Mesenchymal stem cell (in vitro differentiated cells and primary cell): ENCODE data around the gene ASB10.

ENCODE experiments used
- DNase-seq: peaks from one replicate; pipeline ENCODE4 v3.0.0-alpha.2; 2013
- H2AFZ ChIP-seq: one replicate; pipeline ENCODE4 v1.6.1; 2013; ENCODE audit warnings: low read depth, mild to moderate bottlenecking, control low read depth, inconsistent platforms, low read length, moderate library complexity
- H2AK5ac ChIP-seq: 2 replicates; pipeline ENCODE4 v1.6.1; 2013; ENCODE audit warnings: low read length, moderate library complexity, mild to moderate bottlenecking, inconsistent platforms; ENCODE audit not compliant: severe bottlenecking
- H2BK120ac ChIP-seq: one replicate; pipeline ENCODE4 v1.6.1; 2013; ENCODE audit warnings: low read depth, mild to moderate bottlenecking, inconsistent platforms, low read length, moderate library complexity
- H2BK12ac ChIP-seq, 2 experiments: one replicate each; pipeline ENCODE4 v1.6.1; 2013; ENCODE audit warnings: inconsistent platforms in 2 of 2, low read length in 2 of 2, mild to moderate bottlenecking in 2 of 2, moderate library complexity in 2 of 2, control low read depth in 1 of 2
- H2BK15ac ChIP-seq: one replicate; pipeline ENCODE4 v1.6.1; 2013; ENCODE audit warnings: mild to moderate bottlenecking, low read depth, inconsistent platforms; ENCODE audit not compliant: poor library complexity, severe bottlenecking
- H2BK5ac ChIP-seq: 2 replicates; pipeline ENCODE4 v1.6.1; 2013; ENCODE audit warnings: low read depth, mild to moderate bottlenecking, low read length, control low read depth, inconsistent platforms; ENCODE audit not compliant: poor library complexity, severe bottlenecking
- H3K14ac ChIP-seq, 2 experiments: one replicate each; pipeline ENCODE4 v1.6.1; 2013; ENCODE audit warnings: inconsistent platforms in 2 of 2, low read length in 2 of 2, control low read depth in 1 of 2, mild to moderate bottlenecking in 1 of 2, moderate library complexity in 1 of 2
- H3K18ac ChIP-seq, 2 experiments: one replicate each; pipeline ENCODE4 v1.6.1; 2013; ENCODE audit warnings: inconsistent platforms in 2 of 2, low read length in 2 of 2, control low read depth in 1 of 2, low read depth in 1 of 2, mild to moderate bottlenecking in 1 of 2
- H3K23ac ChIP-seq, 2 experiments: one replicate each; pipeline ENCODE4 v1.6.1; 2013; ENCODE audit warnings: inconsistent platforms in 2 of 2, low read length in 2 of 2, mild to moderate bottlenecking in 2 of 2, moderate library complexity in 2 of 2, control low read depth in 1 of 2
- H3K27ac ChIP-seq: 2 replicates; pipeline ENCODE4 v1.5.1; 2013; ENCODE audit warnings: mild to moderate bottlenecking, moderate library complexity, low read length, control low read depth, inconsistent platforms; ENCODE audit not compliant: poor library complexity, severe bottlenecking
- H3K27me3 ChIP-seq, 2 experiments: 2 replicates each; pipeline versions ENCODE4 v1.6.1 to v1.7.0; 2013; ENCODE audit warnings: low read length in 2 of 2, mild to moderate bottlenecking in 2 of 2, moderate library complexity in 2 of 2, control low read depth in 1 of 2, inconsistent platforms in 1 of 2; ENCODE audit not compliant: control insufficient read depth in 1 of 2, insufficient read depth in 1 of 2
- H3K36me3 ChIP-seq, 2 experiments: 2 replicates each; pipeline versions ENCODE4 v1.6.1 to v1.7.0; 2013; ENCODE audit warnings: low read length in 2 of 2, control low read depth in 1 of 2, inconsistent platforms in 1 of 2, low read depth in 1 of 2, mild to moderate bottlenecking in 1 of 2; ENCODE audit not compliant: insufficient read depth in 2 of 2, control insufficient read depth in 1 of 2
- H3K4ac ChIP-seq, 2 experiments: one replicate each; pipeline ENCODE4 v1.6.1; 2013; ENCODE audit warnings: inconsistent platforms in 2 of 2, low read length in 2 of 2, mild to moderate bottlenecking in 2 of 2, moderate library complexity in 2 of 2, control low read depth in 1 of 2, low read depth in 1 of 2
- H3K4me1 ChIP-seq: 2 replicates; pipeline ENCODE4 v1.6.1; 2013; ENCODE audit warnings: low read depth, low read length, control low read depth; ENCODE audit not compliant: control insufficient read depth, insufficient read depth
- H3K4me2 ChIP-seq: 2 replicates; pipeline ENCODE4 v1.6.1; 2013; ENCODE audit warnings: low read length, mild to moderate bottlenecking, inconsistent platforms; ENCODE audit not compliant: poor library complexity, severe bottlenecking
- H3K4me3 ChIP-seq, 2 experiments: 2 replicates each; pipeline versions ENCODE4 v1.5.1 to v1.7.0; 2013; ENCODE audit warnings: low read length in 2 of 2, mild to moderate bottlenecking in 2 of 2, control low read depth in 1 of 2, low read depth in 1 of 2; ENCODE audit not compliant: insufficient read depth in 1 of 2
- H3K79me1 ChIP-seq: replicated peaks from 2 replicates; pipeline ENCODE4 v1.6.1; 2013; ENCODE audit warnings: mild to moderate bottlenecking, control low read depth, low read length, inconsistent platforms; ENCODE audit not compliant: poor library complexity, severe bottlenecking
- H3K9ac ChIP-seq: 2 replicates; pipeline ENCODE4 v1.7.0; 2013; ENCODE audit warnings: mild to moderate bottlenecking, low read length, moderate library complexity
- H3K9me3 ChIP-seq: 2 replicates; pipeline ENCODE4 v1.7.0; 2013; ENCODE audit warnings: mild to moderate bottlenecking, low read length; ENCODE audit not compliant: control insufficient read depth
- H4K8ac ChIP-seq: one replicate; pipeline ENCODE4 v1.6.1; 2013; ENCODE audit warnings: inconsistent platforms, mild to moderate bottlenecking, low read length, moderate library complexity
- H4K91ac ChIP-seq: one replicate; pipeline ENCODE4 v1.6.1; 2013; ENCODE audit warnings: mild to moderate bottlenecking, low read length, inconsistent platforms
- WGBS: methylation state at CpG from one replicate; pipeline ENCODE4 v1.1.7; 2013; ENCODE audit warnings: mixed read lengths; 5-methylcytosine and 5-hydroxymethylcytosine counted together

The ASB10 gene

DNA sequence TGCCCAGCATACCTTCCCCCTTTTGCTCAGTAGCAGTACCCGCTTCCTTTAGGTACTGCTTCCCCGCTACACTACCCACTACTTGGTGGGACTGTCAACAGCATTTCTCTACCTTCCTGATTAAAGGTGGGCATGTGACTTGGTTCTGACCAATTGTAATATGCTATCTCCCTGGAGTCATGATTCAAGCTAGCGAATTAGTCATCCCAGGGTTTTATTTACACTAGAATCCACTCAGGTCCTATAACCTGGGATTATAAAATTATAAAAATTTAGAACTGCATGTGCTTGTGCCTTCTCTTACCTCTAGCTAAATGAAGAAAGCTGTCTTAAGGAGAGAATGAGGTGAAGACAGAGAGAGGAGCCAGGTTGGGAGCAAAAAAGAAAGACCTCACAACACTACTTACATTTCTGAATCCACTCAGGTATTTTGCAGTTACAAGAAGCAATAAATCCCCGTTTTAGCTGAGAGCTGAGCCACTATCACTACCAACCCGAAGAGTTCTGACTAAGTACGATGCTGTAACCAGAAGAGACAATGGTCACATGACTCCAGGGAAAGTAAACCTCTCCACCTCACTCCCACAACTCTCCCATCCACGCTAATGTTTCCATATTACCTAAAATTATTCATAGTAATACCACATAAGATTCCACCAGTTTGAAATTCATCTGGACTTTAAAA is 29.3 kb downstream of the ASB10 start:
- Histone ChIP-seq H3K27ac (no peak overlapping the region), H3K14ac (no peak overlapping the region), H3K27me3 (peaks cover 30 to 60% of the 10 kb centered on the region in 2 experiments), H2AK5ac (no peak overlapping the region), H3K4me2 (no peak overlapping the region), H3K18ac (no peak overlapping the region), H3K9me3 (no peaks in the 10 kb centered on the region), H3K9ac (no peak overlapping the region), H2BK12ac (no peak overlapping the region), H3K4me1 (no peaks in the 10 kb centered on the region), H3K23ac (no peak overlapping the region), H4K8ac (no peak overlapping the region), H3K4ac (no peak overlapping the region), H2BK120ac (no peak overlapping the region), H2AFZ (no peak overlapping the region), H3K4me3 (no peak overlapping the region), H4K91ac (no peak overlapping the region), H3K79me1 (no peaks in the 10 kb centered on the region), H2BK5ac (no peak overlapping the region), H3K36me3 (no peaks in the 10 kb centered on the region), H2BK15ac (no peak overlapping the region)
- 63% methylated on average over 6 of the region's 7 CpGs for WGBS
- DNase-seq: no peak

DNA sequence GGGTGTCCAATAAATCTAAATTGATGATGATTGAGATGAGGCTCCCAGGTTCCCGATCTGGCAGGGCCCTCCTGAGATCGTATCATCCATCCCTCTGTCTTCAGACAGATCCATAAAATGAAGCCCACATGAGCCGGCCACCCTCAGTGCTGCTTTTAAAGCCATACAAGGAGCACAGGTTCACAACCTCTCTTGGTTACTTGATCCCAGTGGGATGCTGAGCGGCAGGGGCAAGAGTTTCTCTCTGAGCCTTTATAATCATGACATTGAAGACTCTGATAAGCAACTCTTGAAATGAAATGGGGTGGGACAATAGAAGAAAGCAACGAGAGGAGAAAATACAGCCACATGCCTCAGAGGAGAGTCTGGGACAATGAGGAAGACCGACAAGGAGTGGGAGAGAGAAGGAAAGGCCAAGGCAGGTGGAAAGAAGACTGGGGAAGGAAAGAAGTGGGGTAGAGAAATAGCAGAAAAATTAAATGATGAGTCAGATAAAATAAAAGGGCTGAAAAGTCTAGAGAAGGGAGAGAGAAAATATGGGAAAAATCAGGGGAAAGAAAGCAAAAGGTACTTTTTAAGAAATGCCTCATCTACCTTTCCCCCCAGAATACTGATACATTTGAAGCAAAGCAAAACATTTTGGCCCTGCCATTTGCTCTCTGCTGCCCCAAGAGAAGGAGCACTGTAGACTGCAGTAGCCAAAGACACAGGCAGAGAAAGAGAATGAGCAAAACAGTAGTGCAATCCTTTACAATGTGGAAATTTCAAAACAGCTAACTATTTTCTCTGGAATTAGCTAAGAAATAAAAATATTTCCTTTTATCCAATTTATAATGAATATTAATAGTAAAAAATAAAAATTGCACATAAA is 34.2 kb downstream of the ASB10 start:
- WGBS: 68% methylated on average over 6 of the region's 6 CpGs
- Histone ChIP-seq H4K91ac (no peak overlapping the region), H3K36me3 (no peaks in the 10 kb centered on the region), H3K4me2 (no peak overlapping the region), H2BK120ac (no peak overlapping the region), H2AFZ (no peak overlapping the region), H3K4ac (no peak overlapping the region), H2BK12ac (no peak overlapping the region), H4K8ac (no peak overlapping the region), H2AK5ac (no peak overlapping the region), H3K18ac (no peak overlapping the region), H3K9me3 (no peaks in the 10 kb centered on the region), H3K27ac (no peak overlapping the region), H2BK15ac (no peak overlapping the region), H3K14ac (no peak overlapping the region), H3K4me3 (no peak overlapping the region), H3K9ac (no peak overlapping the region), H3K27me3 (peaks cover 55 to 80% of the 10 kb centered on the region in 2 experiments), H3K79me1 (no peaks in the 10 kb centered on the region), H3K23ac (no peak overlapping the region), H2BK5ac (no peak overlapping the region), H3K4me1 (no peaks in the 10 kb centered on the region)
- no peak for DNase-seq

DNA sequence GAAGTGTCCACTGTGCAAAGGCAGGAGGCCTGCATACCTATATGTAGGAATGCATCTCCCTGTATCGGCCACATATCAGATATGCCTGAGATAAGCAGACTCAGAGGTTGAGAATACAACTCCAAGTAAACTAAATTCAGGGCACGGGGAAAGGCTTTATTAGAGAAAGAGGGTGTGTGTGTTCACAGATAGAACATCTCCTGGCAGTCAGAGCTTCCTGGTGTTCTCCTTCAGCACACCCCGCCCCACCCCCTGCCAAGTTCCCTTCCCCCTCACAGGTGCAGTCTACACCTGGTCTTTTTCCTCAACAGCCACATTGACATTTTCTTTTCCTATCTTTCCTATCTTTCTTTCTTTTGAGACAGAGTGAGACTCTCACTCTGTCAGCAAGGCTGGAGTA is 36.7 kb downstream of the ASB10 start:
- H3K36me3 ChIP-seq: peaks cover 0 to 4% of the 10 kb centered on the region in 2 experiments
- no peak overlapping the region for H3K23ac ChIP-seq
- H3K27ac ChIP-seq: no peak overlapping the region
- no peak overlapping the region for H2BK15ac ChIP-seq
- peaks cover 55 to 64% of the 10 kb centered on the region in 2 experiments for H3K27me3 ChIP-seq
- DNase-seq: no peak
- H3K4me1 ChIP-seq: no peaks in the 10 kb centered on the region
- H4K91ac ChIP-seq: no peak overlapping the region
- no peak overlapping the region for H4K8ac ChIP-seq
- H3K4ac ChIP-seq: no peak overlapping the region
- no peak overlapping the region for H2AK5ac ChIP-seq
- H2BK120ac ChIP-seq: no peak overlapping the region
- no peak overlapping the region for H3K14ac ChIP-seq
- H2BK12ac ChIP-seq: no peak overlapping the region
- H2BK5ac ChIP-seq: no peak overlapping the region
- no peak overlapping the region for H3K9ac ChIP-seq
- 64% methylated on average over 1 of the region's 3 CpGs for WGBS
- no peaks in the 10 kb centered on the region for H3K79me1 ChIP-seq
- no peaks in the 10 kb centered on the region for H3K9me3 ChIP-seq
- H3K18ac ChIP-seq: no peak overlapping the region
- no peak overlapping the region for H2AFZ ChIP-seq
- no peak overlapping the region for H3K4me2 ChIP-seq
- no peak overlapping the region for H3K4me3 ChIP-seq
